ENCODE results near the gene PKP4.

The PKP4 gene

GRCh38 chr2:158635961-158636601 is 179.3 kb downstream of the PKP4 start:
- no peak overlapping the region for H3K27ac Mint-ChIP-seq
- peaks cover 28% of the 10 kb centered on the region for H3K36me3 Mint-ChIP-seq
- H3K27me3 Mint-ChIP-seq: no peaks in the 10 kb centered on the region

GRCh38 chr2:158637357-158637756 is 180.6 kb downstream of the PKP4 start:
- peaks cover 21% of the 10 kb centered on the region for H3K36me3 Mint-ChIP-seq
- CTCF ChIA-PET: no interaction called here
- no peak overlapping the region for H3K4me3 Mint-ChIP-seq
- no peak overlapping the region for H3K27ac Mint-ChIP-seq
- DNase-seq: no peak
- peaks cover 10% of the 10 kb centered on the region for H3K4me1 Mint-ChIP-seq
- H3K9me3 Mint-ChIP-seq: no peaks in the 10 kb centered on the region
- H3K27me3 Mint-ChIP-seq: no peaks in the 10 kb centered on the region

More at GRCh38 chr2:158635961-158636601, 179.3 kb downstream of the PKP4 start:
- H3K9me3 Mint-ChIP-seq: no peaks in the 10 kb centered on the region
- DNase-seq: no peak
- CTCF ChIA-PET: no interaction called here
- no peak overlapping the region for H3K4me3 Mint-ChIP-seq
- peaks cover 10% of the 10 kb centered on the region for H3K4me1 Mint-ChIP-seq

- Mint-ChIP-seq H3K9me3 (no peaks in the 10 kb centered on the region), H3K36me3 (peaks cover 9% of the 10 kb centered on the region), H3K27me3 (no peaks in the 10 kb centered on the region), H3K4me1 (no peaks in the 10 kb centered on the region), H3K4me3 (no peak overlapping the region), H3K27ac (no peak overlapping the region)
- DNase-seq: no peak
- CTCF ChIA-PET: no interaction called here
These were observed 187.4 kb downstream of the PKP4 start for GRCh38 chr2:158644139-158644538.

GRCh38 chr2:158645299-158645698 is 188.5 kb downstream of the PKP4 start:
- H3K36me3 Mint-ChIP-seq: peaks cover 9% of the 10 kb centered on the region
- CTCF ChIA-PET: no interaction called here
- H3K4me1 Mint-ChIP-seq: no peaks in the 10 kb centered on the region
- no peak for DNase-seq
- no peaks in the 10 kb centered on the region for H3K27me3 Mint-ChIP-seq
- H3K27ac Mint-ChIP-seq: no peak overlapping the region
- no peaks in the 10 kb centered on the region for H3K9me3 Mint-ChIP-seq
- H3K4me3 Mint-ChIP-seq: no peak overlapping the region

GRCh38 chr2:158647436-158648231 is 190.9 kb downstream of the PKP4 start:
- Mint-ChIP-seq H3K27me3 (no peaks in the 10 kb centered on the region), H3K9me3 (no peaks in the 10 kb centered on the region), H3K27ac (no peak overlapping the region), H3K4me3 (no peak overlapping the region), H3K4me1 (no peaks in the 10 kb centered on the region), H3K36me3 (peaks cover 6% of the 10 kb centered on the region)
- CTCF ChIA-PET: no interaction called here
- no peak for DNase-seq

GRCh38 chr2:158649846-158650245 is 193.1 kb downstream of the PKP4 start:
- Mint-ChIP-seq H3K36me3 (peaks cover 2% of the 10 kb centered on the region), H3K9me3 (no peaks in the 10 kb centered on the region), H3K4me1 (no peaks in the 10 kb centered on the region), H3K4me3 (no peak overlapping the region), H3K27me3 (no peaks in the 10 kb centered on the region), H3K27ac (no peak overlapping the region)
- CTCF ChIA-PET: no interaction called here
- DNase-seq: no peak

- Mint-ChIP-seq H3K9me3 (no peaks in the 10 kb centered on the region), H3K36me3 (no peaks in the 10 kb centered on the region), H3K4me1 (no peaks in the 10 kb centered on the region), H3K4me3 (no peak overlapping the region), H3K27ac (no peak overlapping the region), H3K27me3 (no peaks in the 10 kb centered on the region)
- DNase-seq: no peak
- CTCF ChIA-PET: no interaction called here
These were observed 194.1 kb downstream of the PKP4 start for GRCh38 chr2:158650646-158651357.

GRCh38 chr2:158651358-158652057 is 194.8 kb downstream of the PKP4 start:
- H3K4me3 Mint-ChIP-seq: no peak overlapping the region
- no peak for DNase-seq
- no peaks in the 10 kb centered on the region for H3K9me3 Mint-ChIP-seq
- H3K27ac Mint-ChIP-seq: no peak overlapping the region
- H3K27me3 Mint-ChIP-seq: no peaks in the 10 kb centered on the region
- H3K36me3 Mint-ChIP-seq: no peaks in the 10 kb centered on the region
- H3K4me1 Mint-ChIP-seq: no peaks in the 10 kb centered on the region
- CTCF ChIA-PET: no interaction called here

- Mint-ChIP-seq H3K36me3 (no peaks in the 10 kb centered on the region), H3K27me3 (no peaks in the 10 kb centered on the region), H3K4me3 (no peak overlapping the region), H3K9me3 (no peaks in the 10 kb centered on the region), H3K27ac (no peak overlapping the region), H3K4me1 (no peaks in the 10 kb centered on the region)
- DNase-seq: no peak
- CTCF ChIA-PET: no interaction called here
These were observed 198.9 kb downstream of the PKP4 start for GRCh38 chr2:158655628-158656027.

GRCh38 chr2:158656492-158657229 is 199.9 kb downstream of the PKP4 start:
- CTCF ChIA-PET: no interaction called here
- H3K27me3 Mint-ChIP-seq: no peaks in the 10 kb centered on the region
- H3K9me3 Mint-ChIP-seq: no peaks in the 10 kb centered on the region
- no peak for DNase-seq
- H3K36me3 Mint-ChIP-seq: no peaks in the 10 kb centered on the region
- no peak overlapping the region for H3K27ac Mint-ChIP-seq
- no peaks in the 10 kb centered on the region for H3K4me1 Mint-ChIP-seq
- no peak overlapping the region for H3K4me3 Mint-ChIP-seq

- Mint-ChIP-seq H3K4me1 (no peaks in the 10 kb centered on the region), H3K4me3 (no peak overlapping the region), H3K27ac (no peak overlapping the region), H3K9me3 (no peaks in the 10 kb centered on the region), H3K27me3 (no peaks in the 10 kb centered on the region), H3K36me3 (no peaks in the 10 kb centered on the region)
- CTCF ChIA-PET: interaction anchor here (0.7 kb wide), 1 partner anchor 9 kb away, joined by 3 read pairs; no protein-coding TSS in a partner anchor
- DNase-seq: no peak
These were observed 201.6 kb downstream of the PKP4 start for GRCh38 chr2:158658396-158658795.

- Mint-ChIP-seq H3K9me3 (no peaks in the 10 kb centered on the region), H3K36me3 (no peaks in the 10 kb centered on the region), H3K27ac (no peak overlapping the region), H3K27me3 (no peaks in the 10 kb centered on the region), H3K4me3 (no peak overlapping the region), H3K4me1 (no peaks in the 10 kb centered on the region)
- CTCF ChIA-PET: no interaction called here
- DNase-seq: no peak
These were observed 202.7 kb downstream of the PKP4 start for GRCh38 chr2:158659483-158659882.

GRCh38 chr2:158661231-158661630 is 204.5 kb downstream of the PKP4 start:
- Mint-ChIP-seq H3K9me3 (no peaks in the 10 kb centered on the region), H3K4me3 (no peak overlapping the region), H3K27me3 (no peaks in the 10 kb centered on the region), H3K4me1 (no peaks in the 10 kb centered on the region), H3K27ac (no peak overlapping the region), H3K36me3 (peaks cover 4% of the 10 kb centered on the region)
- DNase-seq: no peak
- CTCF ChIA-PET: no interaction called here

GRCh38 chr2:158662421-158662820 is 205.7 kb downstream of the PKP4 start:
- Mint-ChIP-seq H3K4me3 (no peak overlapping the region), H3K4me1 (no peaks in the 10 kb centered on the region), H3K36me3 (peaks cover 11% of the 10 kb centered on the region), H3K27me3 (no peaks in the 10 kb centered on the region), H3K27ac (no peak overlapping the region), H3K9me3 (no peaks in the 10 kb centered on the region)
- CTCF ChIA-PET: no interaction called here
- no peak for DNase-seq

All from activated naive CD4-positive, alpha-beta T cell treated with anti-CD3 and anti-CD28 coated beads, Interleukin-2, amount 10 ng/mL, durations not matched to agents 7 days and 5 days (primary cell).